ENCODE results near the gene FCF1. TPM values are rescaled to one million over a fixed set of nuclear protein-coding genes. Genes with fewer than 3 reads are reported as not detected.

FCF1 gene
- total and polyA plus RNA-seq, 7 experiments from 2014 or later = 34.6 to 66.6 (median 40.2) TPM

DNA sequence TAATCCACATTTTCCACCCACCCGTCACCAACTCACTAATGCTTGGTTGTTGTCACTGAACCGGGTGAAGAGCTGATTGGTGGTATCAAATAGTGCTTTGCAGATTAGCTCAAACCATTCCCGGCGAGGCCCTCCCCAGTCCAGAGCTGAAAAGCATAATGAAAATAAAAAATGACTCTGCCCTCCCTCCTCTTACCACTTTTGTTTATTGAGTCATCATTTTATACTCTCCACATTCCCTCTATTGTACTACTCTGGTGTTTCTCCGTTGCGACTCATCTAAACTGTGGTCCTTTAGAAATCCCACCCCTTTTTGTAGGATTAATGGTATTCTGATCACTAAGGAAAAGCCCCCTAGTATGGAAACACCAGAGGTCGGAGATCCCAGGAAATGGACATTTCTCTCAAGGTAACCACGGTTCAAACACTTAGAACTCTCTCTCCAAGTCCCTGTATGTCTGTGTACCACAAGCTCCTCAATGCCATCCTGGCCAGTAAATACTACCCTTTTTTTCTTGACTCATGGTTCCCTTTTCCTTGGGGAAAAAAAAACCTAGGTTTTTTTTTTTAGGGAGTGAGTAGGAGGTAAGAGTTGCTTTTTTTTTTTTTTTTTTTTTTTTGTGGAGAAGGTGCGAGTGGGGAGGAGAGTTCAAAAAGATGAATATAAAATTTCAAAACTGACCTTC is 42.1 kb upstream of the FCF1 start:
- peaks cover 12 to 73% (median 14%) of the 10 kb centered on the region in 3 experiments for H3K36me3 ChIP-seq (ENCODE audit: control insufficient read depth in 2 of 3, insufficient read depth in 3 of 3, low read length in 3 of 3)
- Mint-ChIP-seq H3K27me3 (no peaks in the 10 kb centered on the region), H3K4me1 (peaks cover 0 to 5% (median 0%) of the 10 kb centered on the region in 7 donors), H3K36me3 (peaks cover 8 to 77% (median 45%) of the 10 kb centered on the region in 5 donors), H3K4me3 (no peak overlapping the region), H3K9me3 (no peaks in the 10 kb centered on the region), H3K27ac (no peak overlapping the region)
- ATAC-seq (no peak), DNase-seq (no peak)
- ChIA-PET CTCF (no interaction called here), POLR2A (no interaction called here)
- no peak overlapping the region for H3K4me3 ChIP-seq (ENCODE audit: low read length)
- intact Hi-C loops (cut with micrococcal nuclease) = no loop called here
- no peaks in the 10 kb centered on the region for H3K4me1 ChIP-seq (ENCODE audit: control insufficient read depth in 2 of 2, insufficient read depth in 2 of 2, low read length in 2 of 2)
- no peaks in the 10 kb centered on the region for H3K27me3 ChIP-seq (ENCODE audit: control insufficient read depth in 2 of 2, insufficient read depth in 2 of 2, low read length in 2 of 2)
- H3K27ac ChIP-seq (ENCODE audit: low read depth, low read length) = no peak overlapping the region
- no peaks in the 10 kb centered on the region for H3K9me3 ChIP-seq (ENCODE audit: control insufficient read depth in 2 of 3, low read length in 3 of 3)

DNA sequence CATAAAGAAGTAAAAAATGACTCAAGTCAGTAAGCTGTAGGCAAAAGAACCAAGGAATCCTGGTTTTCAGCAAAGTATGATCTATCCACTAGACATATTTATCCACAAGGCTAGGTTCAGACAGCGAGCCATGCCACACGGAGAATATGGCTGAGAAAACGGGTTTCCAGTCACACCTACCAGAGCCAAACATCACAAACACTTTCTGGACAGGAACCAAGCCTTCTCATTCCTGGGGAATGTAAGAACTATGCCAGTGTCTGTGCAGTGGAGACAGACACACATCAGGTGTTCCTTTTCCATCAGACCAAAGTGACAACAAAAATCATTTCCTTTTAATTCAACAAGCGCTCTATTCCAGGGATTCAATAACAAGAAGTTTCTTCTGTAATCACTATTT is 41.2 kb upstream of the FCF1 start:
- no peaks in the 10 kb centered on the region for H3K9me3 Mint-ChIP-seq
- Histone ChIP-seq H3K36me3 (ENCODE audit: control insufficient read depth in 2 of 3, insufficient read depth in 3 of 3, low read length in 3 of 3) (peaks cover 14 to 75% (median 17%) of the 10 kb centered on the region in 3 experiments), H3K4me3 (ENCODE audit: low read length) (no peak overlapping the region), H3K4me1 (ENCODE audit: control insufficient read depth in 2 of 2, insufficient read depth in 2 of 2, low read length in 2 of 2) (no peaks in the 10 kb centered on the region), H3K27ac (ENCODE audit: low read depth, low read length) (no peak overlapping the region), H3K9me3 (ENCODE audit: control insufficient read depth in 2 of 3, low read length in 3 of 3) (no peaks in the 10 kb centered on the region), H3K27me3 (ENCODE audit: control insufficient read depth in 2 of 2, insufficient read depth in 2 of 2, low read length in 2 of 2) (no peaks in the 10 kb centered on the region)
- H3K4me1 Mint-ChIP-seq = peaks cover 0 to 5% (median 0%) of the 10 kb centered on the region in 7 donors
- CTCF ChIA-PET = no interaction called here
- ATAC-seq = no peak
- H3K4me3 Mint-ChIP-seq = no peak overlapping the region
- H3K36me3 Mint-ChIP-seq = peaks cover 8 to 77% (median 47%) of the 10 kb centered on the region in 5 donors
- POLR2A ChIA-PET = no interaction called here
- DNase-seq = no peak
- intact Hi-C loops (cut with micrococcal nuclease) = no loop called here
- H3K27ac Mint-ChIP-seq = peak overlapping the region in 1 of 9 donors; percentile 65
- H3K27me3 Mint-ChIP-seq = no peaks in the 10 kb centered on the region

DNA sequence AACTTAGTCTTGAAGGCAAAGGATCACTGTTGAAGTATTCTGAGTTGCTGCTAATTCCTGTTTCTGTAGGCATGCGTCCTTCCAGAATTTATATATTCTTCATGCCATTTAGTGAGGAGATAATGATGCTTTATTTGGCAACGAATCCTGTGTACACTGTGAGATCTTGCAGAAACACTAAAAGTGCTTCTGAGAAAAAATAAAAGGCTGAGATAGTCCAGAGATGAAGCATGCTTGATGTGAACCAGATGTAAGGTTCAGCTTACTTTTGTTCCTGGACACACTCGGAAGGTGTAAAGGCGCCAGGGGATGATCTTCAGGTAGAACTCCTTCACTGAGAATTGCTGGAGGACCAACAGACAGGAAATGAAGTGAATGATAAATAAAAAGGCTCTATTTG is 39.2 kb upstream of the FCF1 start:
- no peak for ATAC-seq
- H3K4me3 Mint-ChIP-seq = no peak overlapping the region
- Histone ChIP-seq H3K27me3 (ENCODE audit: control insufficient read depth in 2 of 2, insufficient read depth in 2 of 2, low read length in 2 of 2) (no peaks in the 10 kb centered on the region), H3K4me3 (ENCODE audit: low read length) (no peak overlapping the region), H3K4me1 (ENCODE audit: control insufficient read depth in 2 of 2, insufficient read depth in 2 of 2, low read length in 2 of 2) (no peaks in the 10 kb centered on the region), H3K27ac (ENCODE audit: low read depth, low read length) (no peak overlapping the region), H3K9me3 (ENCODE audit: control insufficient read depth in 2 of 3, low read length in 3 of 3) (no peaks in the 10 kb centered on the region), H3K36me3 (ENCODE audit: control insufficient read depth in 2 of 3, insufficient read depth in 3 of 3, low read length in 3 of 3) (peaks cover 10 to 65% (median 17%) of the 10 kb centered on the region in 3 experiments)
- H3K9me3 Mint-ChIP-seq = no peaks in the 10 kb centered on the region
- DNase-seq = no peak
- no peaks in the 10 kb centered on the region for H3K27me3 Mint-ChIP-seq
- intact Hi-C loops (cut with micrococcal nuclease) = no loop called here
- H3K27ac Mint-ChIP-seq = no peak overlapping the region
- H3K36me3 Mint-ChIP-seq = peaks cover 5 to 66% (median 38%) of the 10 kb centered on the region in 5 donors
- ChIA-PET CTCF (no interaction called here), POLR2A (no interaction called here)
- H3K4me1 Mint-ChIP-seq = no peaks in the 10 kb centered on the region

DNA sequence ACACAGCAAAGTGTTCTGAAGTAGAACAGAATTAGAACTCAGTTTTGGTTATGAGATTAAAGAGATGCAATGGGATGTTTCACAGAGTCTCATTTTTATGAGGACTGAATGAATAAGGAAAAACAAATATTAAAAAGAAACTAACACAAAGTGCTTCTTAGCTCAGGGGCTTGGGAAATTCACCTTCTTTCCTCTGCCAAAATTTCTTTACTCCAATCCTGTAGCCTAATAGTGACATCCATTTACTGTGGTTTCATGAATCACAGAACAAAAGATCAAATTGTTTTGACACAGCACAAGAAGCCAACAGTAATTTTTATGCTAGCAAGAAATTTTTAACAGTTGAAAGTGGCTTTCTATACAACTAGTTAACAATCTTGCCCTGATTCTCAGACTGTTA is 37.7 kb upstream of the FCF1 start:
- H3K9me3 ChIP-seq (ENCODE audit: control insufficient read depth in 2 of 3, low read length in 3 of 3) = no peaks in the 10 kb centered on the region
- Mint-ChIP-seq H3K4me3 (no peak overlapping the region), H3K27ac (no peak overlapping the region), H3K36me3 (peaks cover 5 to 57% (median 36%) of the 10 kb centered on the region in 5 donors), H3K4me1 (no peaks in the 10 kb centered on the region), H3K9me3 (no peaks in the 10 kb centered on the region), H3K27me3 (no peaks in the 10 kb centered on the region)
- intact Hi-C loops (cut with micrococcal nuclease) = no loop called here
- no peaks in the 10 kb centered on the region for H3K27me3 ChIP-seq (ENCODE audit: control insufficient read depth in 2 of 2, insufficient read depth in 2 of 2, low read length in 2 of 2)
- peaks cover 6 to 58% (median 17%) of the 10 kb centered on the region in 3 experiments for H3K36me3 ChIP-seq (ENCODE audit: control insufficient read depth in 2 of 3, insufficient read depth in 3 of 3, low read length in 3 of 3)
- no peaks in the 10 kb centered on the region for H3K4me1 ChIP-seq (ENCODE audit: control insufficient read depth in 2 of 2, insufficient read depth in 2 of 2, low read length in 2 of 2)
- POLR2A ChIA-PET = no interaction called here
- DNase-seq (no peak), ATAC-seq (no peak)
- CTCF ChIA-PET = no interaction called here
- no peak overlapping the region for H3K4me3 ChIP-seq (ENCODE audit: low read length)
- no peak overlapping the region for H3K27ac ChIP-seq (ENCODE audit: low read depth, low read length)

DNA sequence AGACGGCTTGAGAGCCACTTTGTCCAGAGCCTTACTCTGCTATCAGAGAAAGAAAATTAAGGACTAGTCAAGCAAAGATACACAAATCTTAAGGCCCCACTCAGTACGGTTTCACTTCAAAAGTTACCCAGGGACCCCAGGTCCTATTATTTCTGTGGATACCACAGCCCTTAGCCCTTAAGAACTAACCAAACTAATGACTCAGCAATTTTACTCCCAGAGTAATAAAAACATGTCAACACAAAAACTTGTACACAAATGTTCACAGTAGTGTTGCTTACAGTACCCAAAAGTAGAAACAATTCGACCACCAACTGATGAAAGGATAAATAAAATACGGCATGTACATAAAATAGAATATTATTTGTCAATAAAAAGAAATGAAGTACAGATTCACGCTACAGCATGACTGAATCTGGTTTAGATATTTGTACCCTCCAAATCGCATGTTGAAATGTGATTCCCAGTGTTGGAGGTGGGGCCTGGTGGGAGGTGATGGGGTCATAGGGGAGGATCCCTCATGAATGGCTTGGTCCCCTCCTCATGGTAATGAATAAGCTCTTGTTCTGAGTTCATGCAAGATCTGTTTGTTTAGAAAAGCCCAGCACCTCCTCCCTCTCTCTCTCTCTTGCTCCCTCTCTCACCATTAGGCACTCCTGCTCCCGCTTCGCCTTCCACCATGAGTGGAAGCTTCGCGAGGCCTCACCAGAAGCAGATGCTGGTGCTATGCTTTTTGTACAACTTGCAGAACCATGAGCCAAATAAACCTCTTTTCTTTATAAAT is 30.6 kb upstream of the FCF1 start:
- POLR2A ChIA-PET = no interaction called here
- Histone ChIP-seq H3K36me3 (ENCODE audit: control insufficient read depth in 2 of 3, insufficient read depth in 3 of 3, low read length in 3 of 3) (peaks cover 0 to 21% (median 4%) of the 10 kb centered on the region in 3 experiments), H3K4me3 (ENCODE audit: low read length) (no peak overlapping the region), H3K4me1 (ENCODE audit: control insufficient read depth in 2 of 2, insufficient read depth in 2 of 2, low read length in 2 of 2) (peaks cover 0 to 9% of the 10 kb centered on the region in 2 donors), H3K27me3 (ENCODE audit: control insufficient read depth in 2 of 2, insufficient read depth in 2 of 2, low read length in 2 of 2) (no peaks in the 10 kb centered on the region), H3K27ac (ENCODE audit: low read depth, low read length) (no peak overlapping the region), H3K9me3 (ENCODE audit: control insufficient read depth in 2 of 3, low read length in 3 of 3) (no peaks in the 10 kb centered on the region)
- H3K36me3 Mint-ChIP-seq = peaks cover 4 to 35% (median 9%) of the 10 kb centered on the region in 5 donors
- no peak for ATAC-seq
- peaks cover 14 to 39% (median 33%) of the 10 kb centered on the region in 7 donors for H3K4me1 Mint-ChIP-seq
- DNase-seq = no peak
- H3K27me3 Mint-ChIP-seq = no peaks in the 10 kb centered on the region
- intact Hi-C loops (cut with micrococcal nuclease) = no loop called here
- H3K9me3 Mint-ChIP-seq = no peaks in the 10 kb centered on the region
- CTCF ChIA-PET = no interaction called here
- peak overlapping the region in 7 of 9 donors; percentile 37 to 85 (median 68) for H3K27ac Mint-ChIP-seq
- no peak overlapping the region for H3K4me3 Mint-ChIP-seq

DNA sequence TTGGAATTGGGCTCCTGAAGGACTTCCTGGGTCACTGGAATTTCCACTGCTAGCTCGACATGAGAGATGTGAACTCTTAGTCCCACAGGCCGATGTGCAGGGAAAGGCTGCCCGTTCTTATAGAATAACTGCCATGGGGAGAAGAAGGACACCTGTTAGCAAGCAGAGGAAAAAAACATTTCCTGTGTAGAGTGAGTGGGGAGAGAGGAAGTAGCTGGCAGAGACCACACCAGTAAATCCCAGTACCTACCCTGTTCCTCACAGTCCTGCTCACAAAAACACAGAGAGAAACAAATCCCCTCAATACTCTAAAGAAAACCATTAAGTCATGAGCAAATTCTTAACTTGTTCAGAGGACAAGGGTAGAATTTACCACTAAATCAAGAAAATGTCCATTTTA is 29.5 kb upstream of the FCF1 start:
- intact Hi-C loops (cut with micrococcal nuclease) = no loop called here
- ATAC-seq (no peak), DNase-seq (no peak)
- H3K27me3 Mint-ChIP-seq = no peaks in the 10 kb centered on the region
- Histone ChIP-seq H3K4me1 (ENCODE audit: control insufficient read depth in 2 of 2, insufficient read depth in 2 of 2, low read length in 2 of 2) (peaks cover 0 to 9% of the 10 kb centered on the region in 2 donors), H3K4me3 (ENCODE audit: low read length) (no peak overlapping the region), H3K36me3 (ENCODE audit: control insufficient read depth in 2 of 3, insufficient read depth in 3 of 3, low read length in 3 of 3) (peaks cover 0 to 24% (median 4%) of the 10 kb centered on the region in 3 experiments), H3K27ac (ENCODE audit: low read depth, low read length) (peak overlapping the region; percentile 54), H3K27me3 (ENCODE audit: control insufficient read depth in 2 of 2, insufficient read depth in 2 of 2, low read length in 2 of 2) (no peaks in the 10 kb centered on the region), H3K9me3 (ENCODE audit: control insufficient read depth in 2 of 3, low read length in 3 of 3) (no peaks in the 10 kb centered on the region)
- H3K36me3 Mint-ChIP-seq = peaks cover 8 to 38% (median 12%) of the 10 kb centered on the region in 5 donors
- peaks cover 14 to 39% (median 34%) of the 10 kb centered on the region in 7 donors for H3K4me1 Mint-ChIP-seq
- CTCF ChIA-PET = interaction anchor here (0.6 kb wide), 1 partner anchor 75 kb away, joined by 3 read pairs; no protein-coding TSS in a partner anchor
- POLR2A ChIA-PET = no interaction called here
- peak overlapping the region in 5 of 10 donors; percentile 13 to 42 (median 33) for H3K4me3 Mint-ChIP-seq
- H3K27ac Mint-ChIP-seq = peak overlapping the region in 8 of 9 donors; percentile 49 to 89 (median 72)
- no peaks in the 10 kb centered on the region for H3K9me3 Mint-ChIP-seq
